Spleen (tissue), 11 donors: Measurements from ENCODE around the gene CLMP. TPM values are rescaled to one million over a fixed set of nuclear protein-coding genes. Genes with fewer than 3 reads are reported as not detected.

Experiments
- DNase-seq: peaks from one replicate; pipeline ENCODE4 v3.0.0-alpha.2; 2020
- H3K27ac ChIP-seq, 8 donors: fragments of 200-600 bp; sonication (generic) in 7 of 8; 1 replicate in 4 of 8; 2 replicates in 4 of 8; pipeline versions ENCODE4 v1.5.0 to v1.8.0; 2016 to 2021; ENCODE audit warnings: inconsistent platforms in 4 of 8, mild to moderate bottlenecking in 4 of 8, moderate library complexity in 1 of 8
- H3K27me3 ChIP-seq, 7 donors: fragments of 200-600 bp; sonication (generic) in 6 of 7; replicated peaks in 1 of 7; 1 replicate in 4 of 7; 2 replicates in 3 of 7; pipeline versions ENCODE4 v1.5.0 to v1.8.0; 2016 to 2021; ENCODE audit warnings: inconsistent platforms in 3 of 7, mild to moderate bottlenecking in 1 of 7
- H3K36me3 ChIP-seq, 6 donors: fragments of 200-600 bp; sonication (generic) in 5 of 6; 1 replicate in 4 of 6; 2 replicates in 2 of 6; pipeline versions ENCODE4 v1.5.0 to v1.8.0; 2016 to 2021; ENCODE audit warnings: inconsistent platforms in 2 of 6
- H3K4me1 ChIP-seq, 6 donors: fragments of 200-600 bp; sonication (generic) in 5 of 6; 1 replicate in 3 of 6; 2 replicates in 3 of 6; pipeline versions ENCODE4 v1.5.0 to v1.8.0; 2016 to 2021; ENCODE audit warnings: inconsistent platforms in 3 of 6
- H3K4me3 ChIP-seq, 8 donors: fragments of 200-600 bp; sonication (generic) in 7 of 8; 1 replicate in 4 of 8; 2 replicates in 4 of 8; pipeline versions ENCODE4 v1.5.0 to v1.8.0; 2016 to 2021; ENCODE audit warnings: inconsistent platforms in 4 of 8, mild to moderate bottlenecking in 4 of 8, moderate library complexity in 2 of 8
- H3K9me3 ChIP-seq, 8 donors: fragments of 200-600 bp; sonication (generic) in 7 of 8; 1 replicate in 4 of 8; 2 replicates in 4 of 8; pipeline versions ENCODE4 v1.5.0 to v1.8.0; 2016 to 2021; ENCODE audit warnings: inconsistent platforms in 4 of 8
- POLR2A ChIP-seq, 3 donors: fragments of 450-650 bp; IDR thresholded peaks; one replicate each; pipeline ENCODE4 v1.5.1; 2017; ENCODE audit warnings: antibody characterized with exemption in 3 of 3, mild to moderate bottlenecking in 1 of 3
- POLR2AphosphoS5 ChIP-seq, 3 donors: sonication (generic); formaldehyde crosslinking; IDR thresholded peaks; one replicate each; pipeline ENCODE4 v1.5.1; 2017; ENCODE audit warnings: antibody characterized with exemption in 3 of 3
- WGBS, 5 donors: extraction: QIAGEN DNeasy Blood & Tissue Kit in 3 of 5; methylation state at CpG; one replicate each; pipeline versions ENCODE4 v1.1.5 to v1.1.7; 2013 to 2018; 5-methylcytosine and 5-hydroxymethylcytosine counted together
- intact Hi-C: fragments of 100-400 bp; cut with DNase I; formaldehyde crosslinking; loops from one replicate; pipeline ENCODE4 v1.15.0; 2023; ENCODE audit warnings: low total_unique reads
- polyA plus RNA-seq, 3 donors: library from polyadenylated mRNA; stranded (reverse); fragments of 200-250 nt; gene quantifications; one replicate each; pipeline ENCODE4 v1.2.1, GENCODE V29; 2013
- total RNA-seq, 7 donors: library from RNA; depleted of rRNA in 3 of 7; stranded (reverse); fragments of >200 nt in 3 of 7; fragmentation: NEBNext Ultra II Directional in 4 of 7; extraction: Animal tissue kit (Norgen Biotek cat#: 25700) in 4 of 7; gene quantifications; one replicate each; pipeline versions ENCODE4 v1.1.0 to v1.2.1, GENCODE V29; 2016 to 2021
- TF ChIP-seq, protein P1 (sequence below), 11 experiments: fragments of 200-600 bp in 7 of 11; fragments of 450-650 bp in 4 of 11; sonication (generic) in 4 of 11; IDR thresholded peaks in 8 of 11; conservative IDR thresholded peaks in 3 of 11; 1 replicate in 7 of 11; 2 replicates in 4 of 11; pipeline versions ENCODE4 v1.4.0 to v1.8.0; 2016 to 2021; ENCODE audit warnings: antibody characterized with exemption in 11 of 11, inconsistent platforms in 4 of 11, mild to moderate bottlenecking in 1 of 11
- donor health status: healthy with polysubstance abuse.
- donor health status: DM: no; HTN: no; CAD: no; lungs with moderate emphysema.
- donor health status: DM: no; HTN: no; CAD: no.
- donor health status: Bipolar disorder and iron deficiency.
- donor health status: healthy.
- donor health status: DM: no; HTN: no; CAD: no.
- donor health status: DM: yes; HTN: yes; CAD: no.

Gene CLMP
- total and polyA plus RNA-seq, 10 donors: 3.1 to 36.5 (median 13.1) TPM

DNA sequence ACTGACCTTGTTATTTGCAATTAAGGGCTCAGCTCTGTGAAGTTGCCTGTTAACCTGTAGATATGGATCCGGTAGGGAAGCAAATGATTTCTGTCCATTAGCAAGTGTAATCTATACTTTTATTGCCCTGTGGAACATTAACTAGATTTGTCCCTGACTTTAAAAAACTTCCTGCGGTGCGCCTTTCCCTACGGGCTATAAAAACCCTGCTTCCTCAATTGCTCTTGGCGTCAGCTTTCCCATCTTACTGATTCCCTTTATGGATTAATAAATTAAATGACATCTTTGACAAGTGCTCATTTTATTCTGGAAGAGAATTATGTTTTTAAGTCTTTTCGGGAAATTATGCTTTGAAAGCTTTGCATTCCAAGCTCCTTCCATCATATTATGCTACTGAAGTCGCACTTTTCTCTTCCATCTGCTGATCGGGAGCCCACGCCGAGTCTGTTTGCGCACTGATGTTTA lies 18.3 kb upstream of the CLMP start:
- Histone ChIP-seq H3K27me3 (peaks cover 0 to 34% (median 0%) of the 10 kb centered on the region in 7 donors), H3K27ac (no peak overlapping the region), H3K4me3 (no peak overlapping the region), H3K36me3 (no peaks in the 10 kb centered on the region), H3K4me1 (no peaks in the 10 kb centered on the region), H3K9me3 (no peaks in the 10 kb centered on the region)
- 83 to 92% (median 89%) methylated on average over 11 of the region's 11 CpGs for WGBS, 5 donors
- intact Hi-C loops: no loop called here
- TF ChIP-seq POLR2A (IDR thresholded peaks at IDR 0.05): no peak
- TF ChIP-seq, protein P1, sequence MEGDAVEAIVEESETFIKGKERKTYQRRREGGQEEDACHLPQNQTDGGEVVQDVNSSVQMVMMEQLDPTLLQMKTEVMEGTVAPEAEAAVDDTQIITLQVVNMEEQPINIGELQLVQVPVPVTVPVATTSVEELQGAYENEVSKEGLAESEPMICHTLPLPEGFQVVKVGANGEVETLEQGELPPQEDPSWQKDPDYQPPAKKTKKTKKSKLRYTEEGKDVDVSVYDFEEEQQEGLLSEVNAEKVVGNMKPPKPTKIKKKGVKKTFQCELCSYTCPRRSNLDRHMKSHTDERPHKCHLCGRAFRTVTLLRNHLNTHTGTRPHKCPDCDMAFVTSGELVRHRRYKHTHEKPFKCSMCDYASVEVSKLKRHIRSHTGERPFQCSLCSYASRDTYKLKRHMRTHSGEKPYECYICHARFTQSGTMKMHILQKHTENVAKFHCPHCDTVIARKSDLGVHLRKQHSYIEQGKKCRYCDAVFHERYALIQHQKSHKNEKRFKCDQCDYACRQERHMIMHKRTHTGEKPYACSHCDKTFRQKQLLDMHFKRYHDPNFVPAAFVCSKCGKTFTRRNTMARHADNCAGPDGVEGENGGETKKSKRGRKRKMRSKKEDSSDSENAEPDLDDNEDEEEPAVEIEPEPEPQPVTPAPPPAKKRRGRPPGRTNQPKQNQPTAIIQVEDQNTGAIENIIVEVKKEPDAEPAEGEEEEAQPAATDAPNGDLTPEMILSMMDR (IDR thresholded peaks at IDR 0.05 in 8 of 11, conservative IDR thresholded peaks at IDR 0.05 in 3 of 11): no peak
- DNase-seq: no peak

DNA sequence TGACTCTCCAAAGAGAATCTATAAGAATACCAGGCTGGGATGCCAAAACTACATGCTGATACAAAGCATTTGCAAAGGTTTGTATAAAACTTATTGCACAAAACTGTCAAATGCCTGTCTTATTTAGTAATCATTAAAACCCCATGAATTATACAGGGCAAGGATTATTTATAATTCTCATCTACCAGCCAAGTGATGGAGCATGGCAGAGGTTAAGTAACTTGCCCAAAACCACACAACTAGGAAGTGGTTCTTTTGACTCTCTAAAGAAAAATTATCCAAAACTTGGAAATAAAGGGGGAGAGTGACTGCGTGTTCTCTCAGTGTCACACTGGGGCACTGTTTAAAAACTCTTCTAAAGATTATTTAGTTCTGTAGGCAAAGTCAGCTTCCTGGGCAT lies 17.4 kb upstream of the CLMP start:
- Histone ChIP-seq H3K27me3 (peaks cover 0 to 34% (median 0%) of the 10 kb centered on the region in 7 donors), H3K4me3 (no peak overlapping the region), H3K9me3 (no peaks in the 10 kb centered on the region), H3K4me1 (no peaks in the 10 kb centered on the region), H3K27ac (no peak overlapping the region), H3K36me3 (no peaks in the 10 kb centered on the region)
- 24 to 44% (median 29%) methylated on average over 1 of the region's 1 CpG for WGBS, 5 donors
- TF ChIP-seq POLR2AphosphoS5 (IDR thresholded peaks at IDR 0.05) (no peak), POLR2A (IDR thresholded peaks at IDR 0.05) (no peak)
- TF ChIP-seq, protein P1 (IDR thresholded peaks at IDR 0.05 in 8 of 11, conservative IDR thresholded peaks at IDR 0.05 in 3 of 11): no peak
- DNase-seq: no peak
- intact Hi-C loops: no loop called here

DNA sequence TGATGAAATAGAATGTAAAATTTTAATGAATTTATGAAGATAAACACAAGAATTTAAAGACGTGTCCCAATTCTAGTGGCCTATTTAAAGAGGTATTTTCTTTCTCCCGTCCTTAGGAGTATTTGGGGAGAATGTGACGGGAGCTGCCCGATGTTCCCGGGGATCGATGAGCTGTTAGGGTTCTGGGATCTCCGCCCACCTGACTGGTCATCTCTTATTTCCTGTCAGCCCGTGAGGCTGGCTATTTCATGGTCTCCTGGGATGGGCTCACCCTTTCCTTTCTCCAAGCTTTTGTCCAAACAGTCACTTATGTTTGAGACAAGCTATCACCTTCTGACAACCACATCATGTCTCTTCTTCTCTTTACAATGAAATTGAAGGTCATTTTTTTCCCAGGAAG lies 16.9 kb upstream of the CLMP start:
- Histone ChIP-seq H3K36me3 (no peaks in the 10 kb centered on the region), H3K4me1 (no peaks in the 10 kb centered on the region), H3K4me3 (no peak overlapping the region), H3K27ac (no peak overlapping the region), H3K27me3 (peaks cover 0 to 33% (median 0%) of the 10 kb centered on the region in 7 donors), H3K9me3 (no peaks in the 10 kb centered on the region)
- 49 to 62% (median 53%) methylated on average over 8 of the region's 8 CpGs for WGBS, 5 donors
- intact Hi-C loops: no loop called here
- no peak for TF ChIP-seq POLR2A (IDR thresholded peaks at IDR 0.05)
- TF ChIP-seq, protein P1 (IDR thresholded peaks at IDR 0.05 in 8 of 11, conservative IDR thresholded peaks at IDR 0.05 in 3 of 11): no peak
- DNase-seq: no peak

DNA sequence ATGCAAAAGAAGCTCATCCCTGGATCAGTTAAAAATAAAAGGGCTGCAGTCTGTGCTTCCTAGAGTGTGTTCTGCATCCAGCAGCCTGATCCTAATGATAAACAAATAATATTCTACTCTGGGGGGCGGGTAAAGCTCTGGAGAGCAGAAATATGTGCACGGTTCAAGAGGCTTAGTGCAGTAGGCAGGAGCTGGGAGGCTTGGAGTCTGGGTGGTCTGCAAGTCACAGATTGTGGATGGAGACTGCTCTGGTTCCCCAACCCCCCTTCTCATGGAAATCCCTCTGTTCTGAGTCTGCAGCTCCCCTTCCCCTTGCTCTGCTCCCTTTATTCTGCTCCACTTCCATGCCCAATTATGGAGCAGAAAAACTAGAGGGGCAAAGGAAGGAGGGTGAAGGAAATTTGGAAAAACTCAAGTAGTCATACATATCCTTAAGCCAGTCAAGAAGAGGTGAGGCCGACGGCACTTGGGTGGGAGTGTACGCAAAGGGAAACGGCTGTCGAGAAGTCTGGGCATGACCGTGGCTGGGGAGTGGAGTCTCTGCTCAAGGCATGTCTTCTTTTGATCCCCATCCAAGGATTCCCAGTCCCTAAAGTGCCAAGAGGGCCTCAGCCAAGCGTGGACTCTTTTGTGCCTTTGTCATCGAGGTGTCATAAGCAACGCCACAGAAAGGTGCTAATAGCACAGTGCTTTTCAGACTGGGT lies 16.3 kb upstream of the CLMP start:
- Histone ChIP-seq H3K27ac (no peak overlapping the region), H3K4me1 (no peaks in the 10 kb centered on the region), H3K27me3 (peaks cover 0 to 28% (median 0%) of the 10 kb centered on the region in 7 donors), H3K4me3 (no peak overlapping the region), H3K9me3 (no peaks in the 10 kb centered on the region), H3K36me3 (no peaks in the 10 kb centered on the region)
- no peak for DNase-seq
- 59 to 64% (median 59%) methylated on average over 11 of the region's 11 CpGs for WGBS, 5 donors
- intact Hi-C loops: no loop called here
- no peak for TF ChIP-seq POLR2AphosphoS5 (IDR thresholded peaks at IDR 0.05)
- no peak for TF ChIP-seq POLR2A (IDR thresholded peaks at IDR 0.05)
